Measurements from ENCODE around the gene SMYD3.

SMYD3 gene

GRCh38 chr1:246265481-246265880, 241.6 kb downstream of the SMYD3 start:
- H3K4me3 ChIP-seq (ENCODE audit: low read depth, low read length), result no peak overlapping the region
- DNase-seq (ENCODE audit: low read depth), result no peak

GRCh38 chr1:246262281-246262680, 244.8 kb downstream of the SMYD3 start:
- no peak overlapping the region for H3K4me3 ChIP-seq (ENCODE audit: low read depth, low read length)
- DNase-seq (ENCODE audit: low read depth), result no peak

- DNase-seq (ENCODE audit: low read depth), result no peak
- no peak overlapping the region for H3K4me3 ChIP-seq (ENCODE audit: low read depth, low read length)
Measured at GRCh38 chr1:246261639-246262038, 245.4 kb downstream of the SMYD3 start.

- no peak overlapping the region for H3K4me3 ChIP-seq (ENCODE audit: low read depth, low read length)
- no peak for DNase-seq (ENCODE audit: low read depth)
Measured at GRCh38 chr1:246258250-246258649, 248.8 kb downstream of the SMYD3 start.

- H3K4me3 ChIP-seq (ENCODE audit: low read depth, low read length), result no peak overlapping the region
- no peak for DNase-seq (ENCODE audit: low read depth)
Measured at GRCh38 chr1:246255773-246256172, 251.3 kb downstream of the SMYD3 start.

GRCh38 chr1:246254854-246255253, 252.2 kb downstream of the SMYD3 start:
- H3K4me3 ChIP-seq (ENCODE audit: low read depth, low read length), result no peak overlapping the region
- no peak for DNase-seq (ENCODE audit: low read depth)

- DNase-seq (ENCODE audit: low read depth), result no peak
- no peak overlapping the region for H3K4me3 ChIP-seq (ENCODE audit: low read depth, low read length)
Measured at GRCh38 chr1:246246430-246246829, 260.6 kb downstream of the SMYD3 start.

GRCh38 chr1:246245541-246245940, 261.5 kb downstream of the SMYD3 start:
- no peak overlapping the region for H3K4me3 ChIP-seq (ENCODE audit: low read depth, low read length)
- DNase-seq (ENCODE audit: low read depth), result no peak

GRCh38 chr1:246232126-246232525, 275.0 kb downstream of the SMYD3 start:
- H3K4me3 ChIP-seq (ENCODE audit: low read depth, low read length), result no peak overlapping the region
- DNase-seq (ENCODE audit: low read depth), result no peak

- DNase-seq (ENCODE audit: low read depth), result no peak
- H3K4me3 ChIP-seq (ENCODE audit: low read depth, low read length), result no peak overlapping the region
Measured at GRCh38 chr1:246226041-246226440, 281.0 kb downstream of the SMYD3 start.

GRCh38 chr1:246221485-246222255, 285.4 kb downstream of the SMYD3 start:
- DNase-seq (ENCODE audit: low read depth), result no peak
- no peak overlapping the region for H3K4me3 ChIP-seq (ENCODE audit: low read depth, low read length)

GRCh38 chr1:246220495-246221065, 286.5 kb downstream of the SMYD3 start:
- H3K4me3 ChIP-seq (ENCODE audit: low read depth, low read length), result no peak overlapping the region
- no peak for DNase-seq (ENCODE audit: low read depth)

GRCh38 chr1:246219508-246220030, 287.5 kb downstream of the SMYD3 start:
- H3K4me3 ChIP-seq (ENCODE audit: low read depth, low read length), result no peak overlapping the region
- DNase-seq (ENCODE audit: low read depth), result peak; percentile 14

- DNase-seq (ENCODE audit: low read depth), result no peak
Measured at GRCh38 chr1:246218686-246219085, 288.4 kb downstream of the SMYD3 start.

GRCh38 chr1:246216906-246217305, 290.2 kb downstream of the SMYD3 start:
- H3K4me3 ChIP-seq (ENCODE audit: low read depth, low read length), result no peak overlapping the region
- DNase-seq (ENCODE audit: low read depth), result no peak

More at GRCh38 chr1:246218686-246219085, 288.4 kb downstream of the SMYD3 start:
- H3K4me3 ChIP-seq (ENCODE audit: low read depth, low read length), result no peak overlapping the region

GRCh38 chr1:246215510-246215903, 291.6 kb downstream of the SMYD3 start:
- no peak overlapping the region for H3K4me3 ChIP-seq (ENCODE audit: low read depth, low read length)
- DNase-seq (ENCODE audit: low read depth), result no peak

GRCh38 chr1:246214708-246215509, 292.2 kb downstream of the SMYD3 start:
- no peak overlapping the region for H3K4me3 ChIP-seq (ENCODE audit: low read depth, low read length)
- DNase-seq (ENCODE audit: low read depth), result peak; percentile 87

- H3K4me3 ChIP-seq (ENCODE audit: low read depth, low read length), result no peak overlapping the region
- no peak for DNase-seq (ENCODE audit: low read depth)
Measured at GRCh38 chr1:246213947-246214346, 293.1 kb downstream of the SMYD3 start.

- H3K4me3 ChIP-seq (ENCODE audit: low read depth, low read length), result no peak overlapping the region
- no peak for DNase-seq (ENCODE audit: low read depth)
Measured at GRCh38 chr1:246213502-246213901, 293.6 kb downstream of the SMYD3 start.

GRCh38 chr1:246213036-246213435, 294.0 kb downstream of the SMYD3 start:
- H3K4me3 ChIP-seq (ENCODE audit: low read depth, low read length), result no peak overlapping the region
- no peak for DNase-seq (ENCODE audit: low read depth)

Measured in skeletal muscle cell (primary cell).